Activated CD8-positive, alpha-beta memory T cell treated with anti-CD3 and anti-CD28 coated beads for 36 hours (primary cell): Measurements from ENCODE around the gene NOG. TPM values are rescaled to one million over a fixed set of nuclear protein-coding genes. Genes with fewer than 3 reads are reported as not detected.

Experiments
- CTCF ChIA-PET: fragments of 350-600 bp; sonication (Branson Sonifier 250); formaldehyde crosslinking; loops from one replicate; lab custom pipeline; 2021; ENCODE audit warnings: antibody characterized with exemption; lab: Charles Lee
- POLR2A ChIA-PET: fragments of 350-600 bp; sonication (Branson Sonifier 250); formaldehyde crosslinking; loops from one replicate; lab custom pipeline; 2021; ENCODE audit warnings: antibody characterized with exemption; lab: Charles Lee
- total RNA-seq, 2 experiments: library from RNA; stranded (reverse); gene quantifications; one replicate each; pipeline ENCODE4 v1.2.3, GENCODE V29; 2021

Gene NOG
- total RNA-seq = under 1 TPM in 1 of 2 experiments, not detected in 1; 0.15 TPM

DNA sequence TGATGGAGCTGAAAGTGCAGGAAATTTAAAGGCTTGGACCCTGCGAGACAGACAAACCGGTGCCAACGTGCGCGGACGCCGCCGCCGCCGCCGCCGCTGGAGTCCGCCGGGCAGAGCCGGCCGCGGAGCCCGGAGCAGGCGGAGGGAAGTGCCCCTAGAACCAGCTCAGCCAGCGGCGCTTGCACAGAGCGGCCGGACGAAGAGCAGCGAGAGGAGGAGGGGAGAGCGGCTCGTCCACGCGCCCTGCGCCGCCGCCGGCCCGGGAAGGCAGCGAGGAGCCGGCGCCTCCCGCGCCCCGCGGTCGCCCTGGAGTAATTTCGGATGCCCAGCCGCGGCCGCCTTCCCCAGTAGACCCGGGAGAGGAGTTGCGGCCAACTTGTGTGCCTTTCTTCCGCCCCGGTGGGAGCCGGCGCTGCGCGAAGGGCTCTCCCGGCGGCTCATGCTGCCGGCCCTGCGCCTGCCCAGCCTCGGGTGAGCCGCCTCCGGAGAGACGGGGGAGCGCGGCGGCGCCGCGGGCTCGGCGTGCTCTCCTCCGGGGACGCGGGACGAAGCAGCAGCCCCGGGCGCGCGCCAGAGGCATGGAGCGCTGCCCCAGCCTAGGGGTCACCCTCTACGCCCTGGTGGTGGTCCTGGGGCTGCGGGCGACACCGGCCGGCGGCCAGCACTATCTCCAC is at the start of gene NOG:
Gene NOG, plus strand, starts transcription at position 54 of the 674 bp plus-strand sequence. Its CDS starts 525 bp downstream, at position 579.
- POLR2A ChIA-PET = interaction anchor here (0.7 kb wide), 1 partner anchor 1100 kb away, joined by 7 read pairs; no protein-coding TSS in a partner anchor
- CTCF ChIA-PET = interaction anchor here (0.9 to 3.6 kb wide), 5 partner anchors 10 to 187 kb away, joined by 4 to 31 read pairs (median 6); no protein-coding TSS in a partner anchor

DNA sequence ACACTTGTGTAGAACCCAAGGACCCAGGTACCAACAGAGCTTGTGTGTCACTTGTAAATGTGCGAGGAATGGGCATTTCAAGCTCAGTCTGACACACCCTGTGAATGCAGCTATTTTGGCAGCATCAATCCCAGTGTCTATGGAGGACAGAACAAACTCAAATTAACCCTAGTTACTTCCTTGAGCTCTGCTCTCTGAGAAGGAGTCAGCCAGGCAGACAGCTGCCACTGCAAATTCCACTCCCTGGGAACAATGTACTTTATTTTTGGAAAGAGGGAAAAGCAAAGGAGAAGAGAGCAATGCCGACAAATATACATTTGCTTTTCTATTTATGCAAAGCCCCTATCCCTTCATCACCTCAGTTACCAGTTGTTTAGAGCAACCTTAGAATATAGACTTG is 48.4 kb upstream of the NOG start:
- ChIA-PET CTCF (no interaction called here), POLR2A (no interaction called here)

DNA sequence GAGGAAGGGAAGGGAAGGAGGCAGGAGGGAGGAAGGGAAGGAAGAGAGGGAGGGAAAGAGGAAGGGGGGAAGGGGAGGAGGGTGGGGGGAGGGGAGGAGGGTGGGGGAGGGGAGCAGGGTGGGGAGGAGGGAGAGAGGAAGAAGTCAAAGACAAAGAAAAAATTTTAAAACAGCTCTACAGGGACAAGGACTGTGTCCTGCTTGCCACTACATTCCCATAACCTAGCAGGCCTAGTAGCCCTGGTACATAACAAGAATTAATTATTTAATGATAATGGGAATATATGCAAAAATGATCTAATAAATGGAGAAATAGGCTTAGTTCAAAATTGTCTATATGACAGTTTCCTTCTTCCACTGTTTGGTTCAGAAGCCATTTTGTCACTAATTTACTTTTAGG is 47.6 kb upstream of the NOG start:
- ChIA-PET CTCF (no interaction called here), POLR2A (no interaction called here)

DNA sequence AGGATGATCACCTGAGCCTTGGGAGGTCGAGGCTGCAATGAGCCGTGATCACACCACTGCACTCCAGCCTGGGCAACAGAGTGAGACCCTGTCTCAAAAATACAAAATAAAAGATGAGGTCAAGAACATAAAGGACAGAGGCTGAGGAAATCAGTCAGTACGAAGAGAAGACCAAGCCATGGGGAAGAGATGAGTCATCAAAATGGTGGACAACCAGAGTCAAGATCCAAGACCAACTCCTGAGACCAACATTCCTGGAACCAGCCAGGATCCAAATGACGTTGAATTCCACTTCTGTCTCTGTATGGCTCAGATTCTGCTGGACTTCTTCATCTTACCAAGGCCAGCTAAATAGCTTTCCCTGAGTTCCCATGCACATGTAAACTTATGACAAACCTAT is 44.8 kb upstream of the NOG start:
- POLR2A ChIA-PET = no interaction called here
- CTCF ChIA-PET = no interaction called here

DNA sequence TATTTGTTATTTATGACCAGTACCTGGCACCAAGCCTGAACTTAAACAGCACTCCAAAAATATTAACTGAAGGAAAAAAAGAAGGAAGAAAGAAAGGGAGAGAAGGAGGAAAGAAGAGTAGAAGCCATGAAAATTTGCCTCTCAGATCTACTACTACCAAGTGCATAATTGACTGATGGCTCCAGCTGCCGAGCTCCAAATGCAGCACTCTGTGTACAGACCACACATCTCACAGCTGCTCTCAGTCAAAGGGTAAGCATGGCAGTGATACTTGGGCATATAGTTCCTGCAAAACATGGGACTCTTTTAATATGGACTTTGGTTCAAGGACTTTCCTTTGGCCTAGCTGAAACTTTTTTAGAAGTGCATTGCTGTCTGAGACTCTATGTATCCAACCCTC is 44.0 kb upstream of the NOG start:
- ChIA-PET POLR2A (no interaction called here), CTCF (no interaction called here)

DNA sequence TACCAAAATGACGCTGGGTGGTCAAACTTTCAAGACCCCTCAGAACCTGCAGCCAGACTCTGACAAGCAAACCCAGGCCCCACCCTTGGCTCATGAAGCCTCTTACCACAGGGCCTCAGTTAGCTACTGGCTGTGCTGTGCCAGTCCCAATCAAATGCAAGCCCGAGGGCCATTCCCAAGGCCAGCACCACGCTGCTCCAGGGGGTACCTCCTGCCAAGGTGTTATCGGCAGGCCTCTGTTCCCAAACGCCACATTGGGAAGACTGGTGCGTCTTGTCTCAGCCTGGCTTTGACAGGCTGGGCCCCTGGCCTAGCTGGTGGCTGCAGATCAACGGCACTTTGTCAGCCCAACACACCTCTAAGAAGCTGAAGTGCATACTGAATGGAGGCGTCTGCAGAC is 35.8 kb upstream of the NOG start:
- ChIA-PET POLR2A (no interaction called here), CTCF (no interaction called here)

DNA sequence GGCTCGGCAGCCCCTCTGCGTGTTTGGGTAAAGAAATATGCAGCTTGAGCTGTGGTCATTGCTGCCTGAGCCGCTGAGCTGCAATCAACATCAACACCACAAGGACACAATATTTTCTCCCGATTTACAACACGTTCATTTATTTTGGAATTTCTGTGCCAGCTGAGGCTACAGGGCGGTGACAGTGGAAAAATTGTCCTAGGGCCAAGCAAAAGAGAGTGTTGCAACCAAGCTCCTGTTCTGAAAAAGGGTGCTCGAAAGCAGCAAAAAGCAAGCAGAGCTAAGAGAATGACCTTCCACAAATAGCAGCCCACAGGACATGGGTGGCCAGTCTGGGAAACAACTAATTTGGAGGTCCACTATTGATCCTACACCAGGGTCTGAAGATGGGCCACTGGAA is 35.4 kb upstream of the NOG start:
- ChIA-PET CTCF (no interaction called here), POLR2A (no interaction called here)

DNA sequence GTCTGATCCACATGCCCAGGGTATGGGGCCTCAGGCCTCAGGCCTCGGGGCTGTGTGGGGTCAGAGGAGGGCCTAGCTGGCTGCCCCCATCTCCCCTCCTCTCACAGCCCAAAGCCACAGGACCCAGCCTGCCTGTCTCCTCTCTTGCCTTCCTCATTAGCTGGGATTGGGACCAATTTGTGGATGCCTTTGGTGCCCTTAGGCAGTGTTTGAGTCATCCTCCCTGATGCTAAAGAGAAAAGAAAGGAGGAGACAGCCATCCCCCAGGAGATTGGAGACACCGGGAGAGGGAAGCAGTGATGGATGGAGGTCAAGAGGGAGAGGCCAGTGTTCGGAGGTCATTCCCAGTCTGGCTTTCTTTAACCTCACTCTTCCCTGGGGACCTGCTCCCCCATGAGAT is 23.3 kb upstream of the NOG start:
- POLR2A ChIA-PET = no interaction called here

DNA sequence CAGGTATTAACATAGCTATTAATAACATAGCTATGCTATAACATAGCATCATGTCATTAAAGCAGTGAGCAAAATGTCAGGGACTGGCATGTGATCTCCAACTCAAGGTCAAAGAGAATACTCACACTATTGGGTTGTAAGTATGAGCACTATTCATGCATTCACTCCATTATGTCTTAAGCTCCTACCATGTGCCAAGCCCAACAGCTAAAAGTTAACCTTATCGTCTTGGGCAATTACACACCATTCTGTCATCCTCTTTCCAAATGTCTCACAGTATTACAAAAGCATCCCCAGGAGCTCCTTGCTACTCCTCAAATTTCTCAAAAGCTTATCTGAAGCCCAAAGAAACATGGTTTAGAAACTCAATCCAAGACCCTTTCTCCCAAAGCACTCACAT is 22.0 kb upstream of the NOG start:
- ChIA-PET POLR2A (no interaction called here), CTCF (interaction anchor here (1.4 kb wide), 1 partner anchor 144 kb away, joined by 3 read pairs; no protein-coding TSS in a partner anchor)

More for the DNA sequence above, 23.3 kb upstream of the NOG start:
- CTCF ChIA-PET = no interaction called here

DNA sequence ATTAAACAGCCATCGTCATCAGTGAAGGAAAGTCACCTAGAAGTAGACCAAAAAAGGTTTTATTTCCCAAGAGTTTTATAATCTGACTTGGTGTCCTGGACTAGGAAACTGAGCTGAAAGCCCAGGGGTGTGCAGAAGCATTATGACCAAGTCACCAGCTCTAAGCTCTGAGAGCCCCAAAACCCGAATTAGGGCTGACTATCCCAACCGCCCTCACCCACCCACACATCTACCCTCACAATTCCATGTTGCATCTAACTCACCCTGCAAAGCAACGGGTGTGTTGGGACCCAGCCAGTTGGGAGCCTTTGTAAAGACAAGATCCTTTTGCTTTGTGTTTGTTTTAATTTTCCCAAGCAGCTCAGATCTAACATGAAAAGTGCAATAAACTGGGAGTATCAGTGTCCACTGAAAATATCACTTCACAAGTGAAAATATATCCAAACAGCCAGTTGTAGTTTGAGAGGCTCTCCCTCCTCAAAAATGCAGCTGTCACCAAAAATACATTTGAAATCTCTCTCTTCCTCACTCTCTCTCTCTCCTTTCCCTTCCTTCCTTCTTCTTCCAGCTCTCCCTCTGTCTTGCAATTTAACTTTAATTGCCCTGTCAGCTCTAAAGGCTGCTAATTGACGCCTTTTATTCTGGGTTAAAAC is 16.2 kb upstream of the NOG start:
- ChIA-PET POLR2A (no interaction called here), CTCF (no interaction called here)

DNA sequence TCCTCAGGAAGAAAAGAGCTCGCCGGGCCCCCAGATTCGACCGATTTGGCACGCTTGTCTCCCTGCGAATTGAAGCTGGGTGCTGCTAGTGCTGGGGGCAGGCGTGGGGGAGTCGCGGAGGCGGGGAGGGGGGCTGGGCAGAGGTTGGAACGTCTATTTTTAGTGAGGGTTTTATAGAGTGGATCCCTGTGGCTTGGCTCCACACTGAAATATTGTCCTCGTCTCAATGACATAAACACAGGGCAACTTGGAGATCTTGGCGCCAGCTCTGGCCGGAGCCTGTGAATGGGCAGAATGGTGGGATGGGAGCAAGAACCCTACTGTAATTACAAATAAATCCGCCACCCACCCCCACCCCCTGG is 15.7 kb upstream of the NOG start:
- CTCF ChIA-PET = no interaction called here

DNA sequence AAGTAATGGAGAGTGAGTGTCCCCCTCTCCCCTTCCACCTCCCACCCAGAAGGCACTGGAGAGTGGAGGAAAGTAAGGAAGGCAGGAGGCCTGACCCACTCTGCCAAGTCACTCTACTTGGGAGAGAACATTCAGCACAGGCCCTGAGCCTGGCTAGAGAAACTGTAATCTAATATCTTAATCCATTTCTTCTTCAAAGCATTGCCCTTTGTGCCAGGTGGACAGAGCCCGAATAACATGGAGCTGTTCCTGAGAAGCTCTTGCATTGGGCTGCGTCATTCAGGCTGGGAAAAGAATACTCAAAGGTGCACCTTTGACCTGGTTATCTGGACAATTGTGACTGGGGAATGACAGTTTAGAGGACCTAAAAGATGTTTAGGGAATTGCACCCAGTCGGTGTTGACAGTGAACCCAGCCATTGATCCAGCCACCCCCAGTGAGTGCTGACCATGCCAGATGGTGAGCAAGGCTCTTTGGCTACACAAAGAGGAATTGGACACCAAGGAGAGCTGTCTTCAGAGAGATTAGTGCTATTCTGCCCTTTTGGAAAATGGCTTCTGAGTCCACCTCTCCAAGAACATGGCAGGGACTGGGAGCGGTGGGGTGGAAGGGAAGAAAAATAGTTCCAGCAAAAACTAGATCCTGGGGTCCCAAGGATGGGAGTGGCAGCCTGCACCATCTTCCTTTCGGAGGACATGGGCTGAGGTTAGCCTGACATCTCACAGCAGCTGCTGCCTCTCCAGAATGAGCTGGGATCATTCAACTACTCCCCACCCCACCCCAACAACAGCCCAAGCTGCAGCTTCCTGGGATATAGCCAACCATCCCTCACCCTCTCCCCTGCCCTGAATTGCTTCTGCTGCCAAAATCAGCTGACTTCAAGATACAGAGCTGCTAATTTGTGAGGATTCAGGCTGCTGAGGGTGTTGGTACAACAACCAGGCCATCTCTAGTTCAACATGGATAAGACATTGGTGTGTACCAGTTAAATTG is 11.6 kb upstream of the NOG start:
- ChIA-PET POLR2A (no interaction called here), CTCF (interaction anchor here (1.1 kb wide), 1 partner anchor 132 kb away, joined by 3 read pairs; no protein-coding TSS in a partner anchor)

More for the DNA sequence above, 15.7 kb upstream of the NOG start:
- POLR2A ChIA-PET = interaction anchor here (0.6 kb wide), 1 partner anchor 826 kb away, joined by 3 read pairs; no protein-coding TSS in a partner anchor

DNA sequence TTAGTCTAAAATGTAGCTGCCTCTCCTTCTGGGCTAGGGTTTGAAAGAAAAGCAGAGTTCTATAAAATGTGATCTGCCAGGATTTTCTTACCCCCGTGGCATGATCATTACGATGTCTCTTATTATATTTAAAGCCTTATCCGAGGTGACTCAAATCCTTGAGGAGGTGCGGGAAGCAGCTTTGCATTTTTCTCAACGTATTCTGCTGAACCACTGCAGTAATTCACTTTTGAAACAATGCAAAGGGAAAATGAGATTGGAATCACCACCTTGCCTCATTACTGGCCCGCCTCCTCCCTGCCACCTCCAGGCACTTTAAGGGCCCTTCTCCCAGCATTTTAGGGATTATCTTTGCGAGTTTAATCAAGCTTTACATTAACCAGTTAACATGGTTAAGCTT is 9.7 kb upstream of the NOG start:
- POLR2A ChIA-PET = no interaction called here
- CTCF ChIA-PET = no interaction called here

DNA sequence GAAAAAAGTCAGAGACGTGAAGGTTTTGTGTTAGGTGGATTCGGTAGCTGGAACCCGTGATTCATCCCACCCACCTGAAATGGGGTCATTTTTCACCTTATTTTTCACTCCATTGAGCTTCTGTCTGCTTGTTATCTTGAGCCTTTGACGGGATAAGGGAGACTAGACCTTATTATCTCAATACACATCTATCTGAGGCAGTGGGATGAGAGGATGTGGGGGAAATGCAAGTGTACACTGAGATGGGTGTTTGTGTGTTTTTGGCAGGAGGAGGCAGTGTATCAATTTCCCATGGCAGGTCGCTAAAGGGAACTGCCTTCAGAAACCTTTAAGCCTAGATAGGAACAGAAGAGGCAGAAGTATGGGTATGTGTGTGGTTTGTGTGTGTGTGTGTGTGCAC is 6.2 kb upstream of the NOG start:
- ChIA-PET CTCF (no interaction called here), POLR2A (no interaction called here)

DNA sequence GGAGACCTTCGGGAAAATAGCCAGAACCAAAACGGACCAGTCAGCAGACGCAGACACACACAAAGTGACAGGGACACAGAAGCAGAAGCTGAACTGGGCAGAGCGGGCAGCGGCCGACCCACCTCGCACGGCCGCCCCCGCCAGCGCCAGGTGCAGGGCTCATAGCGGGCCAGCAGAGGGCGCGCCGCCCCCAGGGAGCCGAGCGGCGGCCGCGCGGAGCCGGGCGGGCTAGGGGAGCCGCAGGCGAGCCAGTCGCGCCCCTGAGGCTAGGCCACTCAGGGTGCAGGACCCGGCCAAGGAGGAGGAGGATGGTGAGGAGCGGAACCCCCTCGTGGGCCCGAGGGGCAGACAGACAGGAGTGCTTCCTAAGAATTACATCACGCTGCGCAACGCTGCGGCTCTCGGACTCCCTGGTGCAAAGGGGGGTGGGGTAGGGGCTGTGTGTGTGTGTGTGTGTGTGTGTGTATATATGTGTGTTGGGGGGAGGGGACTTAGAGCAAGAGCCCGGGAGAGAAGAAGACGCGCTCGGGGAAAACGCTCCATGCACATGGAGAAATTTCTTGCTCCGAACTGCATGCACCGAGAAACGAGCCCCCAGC is 913 bp upstream of the NOG start:
- ChIA-PET POLR2A (no interaction called here), CTCF (interaction anchor here (0.6 to 3.6 kb wide), 11 partner anchors 11 to 331 kb away, joined by 3 to 31 read pairs (median 4); no protein-coding TSS in a partner anchor)

DNA sequence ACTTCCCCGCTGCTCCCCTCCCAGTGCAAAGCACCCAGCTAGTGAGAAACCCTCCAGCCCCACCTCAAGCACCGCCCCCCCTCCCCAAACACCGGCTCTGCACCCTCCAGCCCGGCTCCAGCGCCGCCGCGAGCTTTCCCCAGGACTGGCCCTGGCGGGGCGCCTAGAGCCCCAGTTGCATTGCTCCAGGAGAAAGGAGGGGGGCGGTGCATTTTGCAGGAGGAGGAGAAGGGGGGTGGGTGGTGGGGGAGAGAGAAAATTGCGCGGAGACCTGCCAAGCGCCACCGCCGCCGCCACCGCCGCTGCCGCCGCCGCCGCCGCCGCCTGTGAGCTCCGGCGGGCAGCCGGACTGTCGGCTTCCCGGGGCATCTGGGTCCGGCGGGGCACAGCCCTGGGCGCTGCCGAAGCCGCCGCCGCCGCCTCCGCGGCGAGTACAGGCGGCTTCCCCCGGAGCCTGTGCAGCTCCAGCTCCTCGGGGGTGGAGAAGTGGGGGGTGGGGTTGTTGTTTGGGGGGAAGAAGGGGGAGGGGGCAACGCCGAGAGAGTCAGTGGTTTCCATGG is 333 bp upstream of the NOG start:
- POLR2A ChIA-PET = no interaction called here
- CTCF ChIA-PET = interaction anchor here (0.6 to 3.6 kb wide), 7 partner anchors 11 to 187 kb away, joined by 3 to 31 read pairs (median 4); no protein-coding TSS in a partner anchor

DNA sequence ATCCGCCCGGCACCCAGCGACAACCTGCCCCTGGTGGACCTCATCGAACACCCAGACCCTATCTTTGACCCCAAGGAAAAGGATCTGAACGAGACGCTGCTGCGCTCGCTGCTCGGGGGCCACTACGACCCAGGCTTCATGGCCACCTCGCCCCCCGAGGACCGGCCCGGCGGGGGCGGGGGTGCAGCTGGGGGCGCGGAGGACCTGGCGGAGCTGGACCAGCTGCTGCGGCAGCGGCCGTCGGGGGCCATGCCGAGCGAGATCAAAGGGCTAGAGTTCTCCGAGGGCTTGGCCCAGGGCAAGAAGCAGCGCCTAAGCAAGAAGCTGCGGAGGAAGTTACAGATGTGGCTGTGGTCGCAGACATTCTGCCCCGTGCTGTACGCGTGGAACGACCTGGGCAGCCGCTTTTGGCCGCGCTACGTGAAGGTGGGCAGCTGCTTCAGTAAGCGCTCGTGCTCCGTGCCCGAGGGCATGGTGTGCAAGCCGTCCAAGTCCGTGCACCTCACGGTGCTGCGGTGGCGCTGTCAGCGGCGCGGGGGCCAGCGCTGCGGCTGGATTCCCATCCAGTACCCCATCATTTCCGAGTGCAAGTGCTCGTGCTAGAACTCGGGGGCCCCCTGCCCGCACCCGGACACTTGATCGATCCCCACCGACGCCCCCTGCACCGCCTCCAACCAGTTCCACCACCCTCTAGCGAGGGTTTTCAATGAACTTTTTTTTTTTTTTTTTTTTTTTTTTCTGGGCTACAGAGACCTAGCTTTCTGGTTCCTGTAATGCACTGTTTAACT is 1.0 kb downstream of the NOG start:
- POLR2A ChIA-PET = interaction anchor here (0.7 kb wide), 1 partner anchor 1101 kb away, joined by 7 read pairs; no protein-coding TSS in a partner anchor

DNA sequence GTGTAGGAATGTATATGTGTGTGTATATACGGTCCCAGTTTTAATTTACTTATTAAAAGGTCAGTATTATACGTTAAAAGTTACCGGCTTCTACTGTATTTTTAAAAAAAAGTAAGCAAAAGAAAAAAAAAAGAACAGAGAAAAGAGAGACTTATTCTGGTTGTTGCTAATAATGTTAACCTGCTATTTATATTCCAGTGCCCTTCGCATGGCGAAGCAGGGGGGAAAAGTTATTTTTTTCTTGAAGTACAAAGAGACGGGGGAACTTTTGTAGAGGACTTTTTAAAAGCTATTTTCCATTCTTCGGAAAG is 1.6 kb downstream of the NOG start:
- ChIA-PET POLR2A (no interaction called here), CTCF (interaction anchor here (0.9 to 1.5 kb wide), 3 partner anchors 10 to 184 kb away, joined by 3 to 8 read pairs (median 4); no protein-coding TSS in a partner anchor)

More for the DNA sequence above, 1.0 kb downstream of the NOG start:
- CTCF ChIA-PET = interaction anchor here (0.9 to 1.5 kb wide), 4 partner anchors 11 to 185 kb away, joined by 3 to 8 read pairs (median 4); no protein-coding TSS in a partner anchor
